Choroid plexus epithelial cell (primary cell): ENCODE measurements around the gene ENPEP.

Experiments
- DNase-seq: peaks from one replicate; pipeline ENCODE4 v3.0.0-alpha.2; 2010; ENCODE audit warnings: low read depth
- H3K4me3 ChIP-seq: 2 replicates; pipeline ENCODE4 v1.5.1; 2011; ENCODE audit warnings: low read depth, mild to moderate bottlenecking, control low read depth, low read length, moderate library complexity
- CTCF ChIP-seq: conservative IDR thresholded peaks from 2 replicates; pipeline ENCODE4 v1.5.1; 2011; ENCODE audit warnings: low read depth, mild to moderate bottlenecking, control low read depth, inconsistent platforms, low read length, moderate library complexity

The ENPEP gene

GRCh38 chr4:110613745-110614144, 137.8 kb downstream of the ENPEP start:
- H3K4me3 ChIP-seq, result no peak overlapping the region
- TF ChIP-seq CTCF, result no peak
- no peak for DNase-seq

GRCh38 chr4:110614173-110614963, 138.4 kb downstream of the ENPEP start:
- H3K4me3 ChIP-seq, result no peak overlapping the region
- no peak for TF ChIP-seq CTCF
- DNase-seq, result no peak
